GM18520 (cell line): Measurements from ENCODE around the gene PC.

ENCODE experiments used
- ATAC-seq: cut with Tn5 transposase; IDR thresholded peaks from one replicate; pipeline ENCODE4 v1.9.1; 2021; ENCODE audit not compliant: unreplicated experiment

Gene PC

GRCh38 chr11:66956689-66957290 is 1.4 kb downstream of the PC start:
- ATAC-seq: no peak

GRCh38 chr11:66953081-66953833 is 4.9 kb downstream of the PC start:
- ATAC-seq: no peak

GRCh38 chr11:66951927-66952337 is 6.3 kb downstream of the PC start:
- ATAC-seq: no peak

GRCh38 chr11:66951135-66951534 is 7.0 kb downstream of the PC start:
- ATAC-seq: no peak

GRCh38 chr11:66950112-66950535 is 8.1 kb downstream of the PC start:
- ATAC-seq: no peak

GRCh38 chr11:66938582-66939135 is 19.5 kb downstream of the PC start:
- ATAC-seq: no peak

GRCh38 chr11:66937193-66937733 is 20.9 kb downstream of the PC start:
- ATAC-seq: no peak

- no peak for ATAC-seq
Observed at GRCh38 chr11:66936311-66936711, 21.9 kb downstream of the PC start.

GRCh38 chr11:66934950-66935779 is 23.0 kb downstream of the PC start:
- no peak for ATAC-seq

GRCh38 chr11:66933531-66933930 is 24.7 kb downstream of the PC start:
- no peak for ATAC-seq

GRCh38 chr11:66932543-66932942 is 25.6 kb downstream of the PC start:
- no peak for ATAC-seq

GRCh38 chr11:66929753-66930152 is 28.4 kb downstream of the PC start:
- no peak for ATAC-seq

- ATAC-seq: no peak
Observed at GRCh38 chr11:66924272-66924671, 33.9 kb downstream of the PC start.

GRCh38 chr11:66922551-66922950 is 35.6 kb downstream of the PC start:
- no peak for ATAC-seq

GRCh38 chr11:66920978-66921784 is 37.0 kb downstream of the PC start:
- no peak for ATAC-seq

GRCh38 chr11:66919923-66920322 is 38.3 kb downstream of the PC start:
- no peak for ATAC-seq

GRCh38 chr11:66918741-66919140 is 39.4 kb downstream of the PC start:
- no peak for ATAC-seq

GRCh38 chr11:66915866-66916265 is 42.3 kb downstream of the PC start:
- ATAC-seq: no peak

GRCh38 chr11:66915046-66915832 is 42.9 kb downstream of the PC start:
- no peak for ATAC-seq

- no peak for ATAC-seq
Observed at GRCh38 chr11:66914505-66914904, 43.7 kb downstream of the PC start.
